ENCODE data around the gene C1QB.

The C1QB gene

DNA sequence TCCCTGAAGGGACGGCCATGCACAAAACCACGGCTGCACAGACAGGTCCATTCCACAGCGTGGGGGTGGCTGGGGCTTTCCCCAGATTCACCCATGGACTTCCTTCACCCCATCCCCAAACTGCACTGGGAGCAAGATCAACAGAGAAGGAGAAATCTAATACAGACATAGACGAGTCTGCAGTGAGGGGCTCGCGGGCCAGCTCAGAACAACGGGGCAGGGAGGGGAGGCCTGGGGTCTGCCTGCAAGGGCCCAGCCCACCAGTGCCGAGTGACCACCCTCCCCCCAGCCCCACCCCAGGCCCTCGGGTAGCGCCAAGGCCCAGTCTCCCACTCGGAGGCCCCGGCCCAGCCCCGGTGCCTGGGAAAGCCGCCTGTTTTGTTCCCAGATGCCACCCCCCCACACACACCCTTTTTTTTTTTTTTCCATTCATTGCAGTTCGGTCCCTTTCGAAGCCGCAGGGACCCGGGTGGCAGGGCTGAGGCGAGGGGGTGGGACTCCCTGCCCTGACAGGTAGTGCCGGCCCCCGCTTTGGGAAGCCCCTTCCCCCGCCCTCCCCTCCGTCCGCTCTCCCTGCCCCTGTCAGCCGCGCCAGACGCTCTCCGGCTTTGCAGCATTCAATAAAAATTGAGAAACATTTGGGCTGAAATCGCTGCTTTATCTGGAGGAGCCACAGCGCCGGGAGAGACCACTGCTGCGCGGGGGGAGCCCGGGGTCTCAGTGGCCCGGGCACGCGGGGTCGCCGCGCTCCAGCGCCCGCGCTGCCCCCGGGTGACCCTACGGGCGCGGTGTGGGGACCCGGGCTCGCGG lies 57.1 kb downstream of the C1QB start:
- no peak for TF ChIP-seq CTCF (IDR thresholded peaks at IDR 0.05; ENCODE audit: low read length, missing control alignments)
- H3K4me3 ChIP-seq (replicated peaks; ENCODE audit: low read depth, low read length): peak overlapping the region; percentile 44
- DNase-seq (ENCODE audit: low read depth): peak; percentile 78

GRCh38 chr1:22710701-22711049 lies 57.6 kb downstream of the C1QB start, which contains the start of gene EPHB2:
EPHB2 (plus strand) TSS chr1:22710839; CDS start chr1:22710983, 144 bp downstream.
- no peak for TF ChIP-seq CTCF (IDR thresholded peaks at IDR 0.05; ENCODE audit: low read length, missing control alignments)
- peak within 1 kb of the TSS; percentile 54 for H3K4me3 ChIP-seq (replicated peaks; ENCODE audit: low read depth, low read length)
- no peak for DNase-seq (ENCODE audit: low read depth)

DNA sequence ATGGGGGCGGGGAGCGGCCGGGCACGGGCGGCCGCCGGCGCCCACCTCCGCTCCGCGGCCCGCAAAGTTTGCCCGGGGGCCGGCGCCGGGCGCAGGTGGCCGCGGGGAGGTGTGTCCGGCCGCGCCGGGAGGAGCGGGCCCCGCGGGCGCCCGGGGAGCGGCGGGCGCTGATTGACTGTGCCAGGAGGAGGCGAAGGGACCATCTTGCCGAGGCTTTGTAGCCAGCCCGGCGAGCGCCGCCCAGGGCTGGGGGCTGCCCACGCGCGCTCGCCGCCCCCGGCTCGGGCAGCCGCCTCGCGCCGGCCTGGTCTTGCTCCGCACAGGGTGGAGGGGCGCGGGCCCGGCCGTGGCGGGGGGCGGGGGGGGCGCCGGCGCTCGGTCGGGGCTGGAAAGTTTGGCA lies 58.0 kb downstream of the C1QB start:
- no peak for TF ChIP-seq CTCF (IDR thresholded peaks at IDR 0.05; ENCODE audit: low read length, missing control alignments)
- DNase-seq (ENCODE audit: low read depth): no peak
- H3K4me3 ChIP-seq (replicated peaks; ENCODE audit: low read depth, low read length): peak overlapping the region; percentile 54
